Left colon (tissue), 2 donors: Measurements from ENCODE around the gene CTLA4. TPM values are rescaled to one million over a fixed set of nuclear protein-coding genes. Genes with fewer than 3 reads are reported as not detected.
"Not testable (repeated sequence)": the region's sequence is repeated elsewhere in the genome, so short reads cannot be mapped to it uniquely, and the experiment has no call there.

Source experiments
- ATAC-seq: fragments of 200-7000 bp; cut with Tn5 transposase; one replicate; pipeline ENCODE4 v1.9.1; 2020; ENCODE audit warnings: mild to moderate bottlenecking, moderate library complexity
- DNase-seq, 2 donors: peaks; one replicate each; pipeline ENCODE4 v3.0.0-alpha.2; 2020
- intact Hi-C, 2 donors: fragments of 100-400 bp; cut with DNase I in 1 of 2; cut with micrococcal nuclease in 1 of 2; formaldehyde crosslinking; loops; one replicate each; pipeline versions ENCODE4 v1.11.2 to v1.14.0; 2022; cut with DNase I, micrococcal nuclease
- total RNA-seq, 2 donors: library from RNA; stranded (reverse); fragmentation: NEBNext Ultra II Directional; extraction: Animal tissue kit (Norgen Biotek cat#: 25700); gene quantifications; one replicate each; pipeline ENCODE4 v1.2.1, GENCODE V29; 2021
- donor health status: DM: no; HTN: no; CAD: no.
- donor health status: DM: yes; HTN: yes; CAD: no.

The CTLA4 gene
- total RNA-seq, 2 donors from 2014 or later: 0.39 TPM; not detected in 1

DNA sequence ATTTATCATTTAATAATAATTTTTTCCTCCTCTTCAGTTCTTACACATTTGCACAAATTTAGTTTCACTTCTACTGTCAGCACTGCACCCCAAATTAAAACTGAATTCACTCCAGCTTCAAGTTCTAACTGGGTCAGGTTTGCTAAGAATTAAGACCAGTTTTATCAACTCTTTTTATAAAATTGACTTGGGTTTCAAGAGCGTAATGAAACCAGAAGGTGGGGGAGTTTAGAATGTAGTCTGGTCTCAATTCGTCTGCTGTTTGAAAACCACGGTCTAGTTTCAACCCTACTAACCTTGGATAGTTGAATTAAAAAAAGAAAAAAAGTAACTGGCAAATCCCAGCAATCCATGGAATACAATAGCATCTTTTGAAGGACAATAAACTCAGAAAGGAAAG, 14.3 kb upstream of the CTLA4 start:
- ATAC-seq: no peak
- no peak for DNase-seq
- intact Hi-C loops: no loop called here

- intact Hi-C loops: no loop called here
- ATAC-seq (no peak), DNase-seq (no peak)
These were observed 13.8 kb upstream of the CTLA4 start for GRCh38 chr2:203853722-203854121.

GRCh38 chr2:203855274-203855673, 12.3 kb upstream of the CTLA4 start:
- intact Hi-C loops: no loop called here
- ATAC-seq: no peak
- no peak for DNase-seq

DNA sequence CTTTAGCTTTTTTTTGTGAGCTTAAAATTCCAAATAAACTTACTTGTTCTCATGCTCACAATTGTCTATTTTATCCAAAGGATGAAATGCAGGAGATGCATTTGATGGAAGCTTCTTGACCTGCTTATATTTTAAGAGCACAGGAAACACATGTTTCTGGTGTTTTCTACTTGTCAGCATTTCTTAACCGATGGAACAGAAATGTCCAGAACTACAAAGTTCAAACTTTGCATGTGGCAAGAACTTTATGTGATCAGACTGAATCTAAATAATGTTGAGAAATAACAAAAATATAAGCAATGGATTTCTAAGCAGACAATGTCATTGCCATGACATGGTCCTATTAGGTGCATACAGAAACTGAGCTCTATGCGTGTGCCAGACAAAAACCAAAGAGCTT, 9.9 kb upstream of the CTLA4 start:
- no peak for ATAC-seq
- no peak for DNase-seq
- intact Hi-C loops: no loop called here

- ATAC-seq (no peak), DNase-seq (no peak)
- intact Hi-C loops: no loop called here
These were observed 9.4 kb upstream of the CTLA4 start for GRCh38 chr2:203858176-203858575.

DNA sequence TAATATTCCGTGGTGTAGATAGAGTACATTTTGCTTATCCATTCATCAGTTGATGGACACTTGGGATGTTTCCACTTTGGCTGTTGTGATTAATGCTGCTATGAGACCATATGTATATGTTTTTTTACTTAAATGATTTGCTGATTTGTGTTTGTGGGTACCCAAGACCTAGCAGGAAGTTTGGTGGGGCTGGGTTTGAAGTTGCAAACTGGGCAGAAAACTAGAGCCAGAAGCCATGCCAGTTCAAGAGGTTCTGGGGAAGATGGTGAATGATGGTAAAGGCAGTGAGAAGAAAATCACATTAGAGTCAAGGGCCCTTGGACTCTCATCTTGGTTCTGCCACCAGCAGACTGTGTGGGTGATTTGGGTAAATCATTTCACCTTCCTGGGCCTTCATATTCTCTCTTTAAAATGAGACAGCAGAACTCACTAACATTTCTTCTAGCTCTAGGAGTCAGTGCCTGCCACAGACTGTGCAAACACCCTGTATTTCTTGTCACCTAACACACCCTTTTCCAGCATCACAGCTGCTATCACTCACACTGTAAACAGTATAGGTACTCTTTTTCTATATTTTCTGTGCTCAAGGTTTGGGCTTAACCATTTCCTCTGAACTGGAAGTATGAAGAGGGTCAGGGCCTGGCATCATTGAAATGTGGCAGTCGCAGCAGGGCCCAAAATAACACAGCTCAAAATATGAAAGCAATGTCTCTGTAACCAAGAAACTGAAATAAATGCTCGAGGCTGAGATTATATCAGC, 8.4 kb upstream of the CTLA4 start:
- intact Hi-C loops: no loop called here
- DNase-seq (no peak), ATAC-seq (no peak)

- intact Hi-C loops: no loop called here
- no peak for ATAC-seq
- no peak for DNase-seq
These were observed 6.4 kb upstream of the CTLA4 start for GRCh38 chr2:203861197-203861596.

DNA sequence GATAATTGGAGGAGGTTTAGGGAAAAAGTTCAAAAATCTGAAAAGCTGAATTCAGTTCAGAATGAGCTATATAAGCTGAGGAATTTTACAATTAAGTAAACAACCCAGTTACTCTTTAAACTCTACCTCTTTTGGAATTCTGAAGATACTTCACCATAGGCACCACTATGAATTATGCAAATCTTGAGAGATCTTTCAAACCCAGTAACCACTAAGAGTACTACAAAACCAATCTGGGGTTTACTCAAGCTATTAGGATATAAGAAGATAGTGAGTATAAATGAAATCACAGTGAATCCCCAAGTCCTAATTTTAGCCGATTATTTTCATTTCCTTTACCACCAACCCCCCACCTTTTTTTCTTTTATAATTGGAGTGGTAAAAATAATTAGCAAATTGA, 6.0 kb upstream of the CTLA4 start:
- ATAC-seq (no peak), DNase-seq (no peak)
- intact Hi-C loops: no loop called here

GRCh38 chr2:203869223-203870042, 1.9 kb downstream of the CTLA4 start:
- no peak for DNase-seq
- ATAC-seq: no peak
- intact Hi-C loops: no loop called here

GRCh38 chr2:203870481-203870880, 2.9 kb downstream of the CTLA4 start:
- DNase-seq: no peak

GRCh38 chr2:203870941-203871340, 3.4 kb downstream of the CTLA4 start:
- ATAC-seq (no peak), DNase-seq (no peak)
- intact Hi-C loops: no loop called here

More at GRCh38 chr2:203870481-203870880, 2.9 kb downstream of the CTLA4 start:
- intact Hi-C loops: no loop called here
- no peak for ATAC-seq

DNA sequence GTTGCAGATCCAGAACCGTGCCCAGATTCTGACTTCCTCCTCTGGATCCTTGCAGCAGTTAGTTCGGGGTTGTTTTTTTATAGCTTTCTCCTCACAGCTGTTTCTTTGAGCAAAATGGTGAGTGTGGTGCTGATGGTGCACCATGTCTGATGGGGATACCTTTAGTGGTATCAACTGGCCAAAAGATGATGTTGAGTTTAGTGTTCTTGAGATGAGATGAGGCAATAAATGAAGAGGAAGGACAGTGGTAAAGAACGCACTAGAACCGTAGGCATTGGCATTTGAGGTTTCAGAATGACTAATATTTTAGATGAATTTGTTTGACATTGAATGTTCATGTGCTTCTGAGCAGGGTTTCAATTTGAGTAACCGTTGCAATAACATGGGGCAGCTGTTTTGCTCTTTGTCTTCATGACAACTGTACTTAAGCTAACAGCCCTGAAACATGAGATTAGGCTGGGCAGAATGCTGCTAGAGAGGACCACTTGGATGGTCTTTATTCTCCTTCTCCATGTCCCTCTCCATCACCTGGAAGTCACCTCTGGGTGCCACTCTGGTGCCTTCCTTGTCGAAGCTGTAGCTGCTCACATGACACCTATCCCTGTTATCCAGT, 3.9 kb downstream of the CTLA4 start:
- no peak for DNase-seq
- intact Hi-C loops: no loop called here
- ATAC-seq: no peak

- intact Hi-C loops: no loop called here
- no peak for DNase-seq
- no peak for ATAC-seq
These were observed 5.9 kb downstream of the CTLA4 start for GRCh38 chr2:203873461-203873860.

DNA sequence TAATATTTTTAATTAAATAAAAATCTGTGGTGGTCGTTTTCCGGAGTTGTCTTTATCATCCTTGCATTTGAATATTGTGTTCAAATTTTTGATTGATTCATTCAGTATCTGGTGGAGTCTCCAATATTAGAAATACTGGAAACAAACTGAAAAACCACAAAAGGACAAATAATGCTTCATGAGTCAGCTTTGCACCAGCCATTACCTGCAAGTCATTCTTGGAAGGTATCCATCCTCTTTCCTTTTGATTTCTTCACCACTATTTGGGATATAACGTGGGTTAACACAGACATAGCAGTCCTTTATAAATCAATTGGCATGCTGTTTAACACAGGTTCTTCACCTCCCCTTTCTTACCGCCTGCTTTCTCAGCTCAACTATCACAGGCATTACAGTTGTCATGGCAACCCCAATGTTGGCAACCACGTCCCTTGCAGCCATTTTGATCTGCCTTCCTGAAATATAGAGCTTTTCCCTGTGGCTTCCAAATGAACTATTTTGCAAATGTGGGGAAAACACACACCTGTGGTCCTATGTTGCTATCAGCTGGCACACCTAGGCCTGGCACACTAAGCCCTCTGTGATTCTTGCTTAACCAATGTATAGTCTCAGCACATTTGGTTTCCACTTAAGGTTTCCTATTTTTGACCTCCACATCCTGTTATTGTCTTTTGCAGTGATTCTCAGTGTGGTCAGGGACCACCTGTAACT, 6.5 kb downstream of the CTLA4 start:
- ATAC-seq (no peak), DNase-seq (no peak)
- intact Hi-C loops: no loop called here

DNA sequence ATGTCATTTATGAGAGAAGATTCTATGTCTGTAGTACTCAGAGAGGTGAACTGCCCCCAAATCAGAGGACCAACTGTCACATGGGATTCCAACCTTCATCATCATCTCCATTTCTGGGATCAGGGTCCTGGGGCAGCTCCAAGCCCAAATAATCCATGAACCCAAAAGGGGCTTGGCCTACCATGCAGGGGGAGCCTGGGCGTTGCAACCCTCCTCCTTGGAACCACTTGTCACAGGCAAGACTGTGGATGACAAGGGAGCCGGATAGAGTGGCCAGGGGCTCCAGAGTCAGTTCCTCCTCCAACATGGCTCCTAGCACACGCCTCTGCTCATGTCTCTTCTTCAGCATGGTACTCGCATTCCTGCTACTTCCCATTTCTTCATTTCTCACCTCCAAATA, 7.9 kb downstream of the CTLA4 start:
- intact Hi-C loops: no loop called here
- DNase-seq (no peak), ATAC-seq (no peak)

DNA sequence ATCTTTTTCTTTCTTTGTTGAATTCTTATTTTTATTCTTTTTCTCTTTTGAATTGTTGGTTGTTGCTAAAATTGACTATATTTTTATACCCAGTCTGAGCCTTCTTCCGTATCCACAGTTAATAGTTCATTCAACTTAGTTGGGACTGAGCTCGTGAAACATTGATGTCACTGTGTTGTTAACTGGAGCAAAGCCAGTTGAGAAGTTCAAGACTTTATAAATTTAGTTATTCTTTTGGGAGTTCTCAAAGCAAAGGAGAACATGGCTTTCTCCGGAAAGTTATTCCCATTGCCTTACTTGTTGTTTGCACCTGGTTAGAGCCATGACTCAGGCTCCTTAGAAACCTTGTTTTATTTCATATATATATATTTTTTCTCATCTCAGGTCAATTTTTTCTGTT, 8.8 kb downstream of the CTLA4 start:
- intact Hi-C loops: no loop called here
- no peak for DNase-seq
- no peak for ATAC-seq

- ATAC-seq (no peak), DNase-seq (no peak)
- intact Hi-C loops: no loop called here
These were observed 10.5 kb downstream of the CTLA4 start for GRCh38 chr2:203878063-203878462.

DNA sequence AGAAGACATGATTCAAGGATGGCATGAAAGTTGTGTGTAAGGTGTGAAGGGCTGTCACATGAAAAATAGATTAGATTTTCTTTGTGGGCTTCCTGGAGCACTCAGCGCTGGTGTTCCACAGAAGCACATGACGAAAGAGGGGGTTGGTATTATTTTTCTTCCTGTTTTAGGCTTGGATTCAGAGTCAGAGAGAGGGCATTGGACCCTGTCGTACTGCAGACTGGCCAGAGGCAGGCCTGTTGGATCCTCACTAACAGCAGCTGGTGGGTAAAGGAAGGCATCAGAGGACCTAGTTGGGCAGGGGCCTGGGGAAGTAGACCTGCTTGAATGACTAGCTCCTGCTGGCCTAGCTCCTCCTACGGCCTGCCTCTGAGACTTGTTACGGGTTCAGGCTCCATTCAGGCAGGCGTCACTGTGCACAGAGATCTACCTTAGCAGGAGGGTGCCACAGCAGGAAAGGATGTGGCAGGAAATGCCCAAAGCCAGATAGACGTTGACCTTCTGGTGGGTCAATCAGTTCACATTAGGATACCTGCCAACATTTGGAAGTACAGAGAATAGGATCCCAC, 13.1 kb downstream of the CTLA4 start:
- ATAC-seq (no peak), DNase-seq (no peak)
- intact Hi-C loops: no loop called here

DNA sequence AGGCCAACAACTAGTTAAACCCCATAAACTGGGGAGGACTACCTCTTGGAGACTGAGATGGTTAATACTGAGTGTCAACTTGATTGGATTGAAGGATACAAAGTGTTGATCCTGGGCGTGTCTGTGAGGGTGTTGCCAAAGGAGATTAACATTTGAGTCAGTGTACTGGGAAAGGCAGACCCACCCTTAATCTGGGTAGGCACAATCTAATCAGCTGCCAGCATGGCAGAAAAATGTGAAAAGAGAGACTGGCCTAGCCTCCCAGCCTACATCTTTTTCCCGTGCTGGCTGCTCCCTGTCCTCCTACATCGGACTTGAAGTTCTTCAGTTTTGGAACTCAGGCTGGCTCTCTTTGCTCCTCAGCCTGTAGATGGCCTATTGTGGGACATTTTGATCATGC, 13.6 kb downstream of the CTLA4 start:
- ATAC-seq, intact Hi-C loops, DNase-seq: not testable (repeated sequence)
